ENCODE results near the gene LAMA2. TPM values are rescaled to one million over a fixed set of nuclear protein-coding genes. Genes with fewer than 3 reads are reported as not detected.

LAMA2 gene
- total RNA-seq, 4 donors from 2014 or later, result 1.7 to 112 (median 19.6) TPM

DNA sequence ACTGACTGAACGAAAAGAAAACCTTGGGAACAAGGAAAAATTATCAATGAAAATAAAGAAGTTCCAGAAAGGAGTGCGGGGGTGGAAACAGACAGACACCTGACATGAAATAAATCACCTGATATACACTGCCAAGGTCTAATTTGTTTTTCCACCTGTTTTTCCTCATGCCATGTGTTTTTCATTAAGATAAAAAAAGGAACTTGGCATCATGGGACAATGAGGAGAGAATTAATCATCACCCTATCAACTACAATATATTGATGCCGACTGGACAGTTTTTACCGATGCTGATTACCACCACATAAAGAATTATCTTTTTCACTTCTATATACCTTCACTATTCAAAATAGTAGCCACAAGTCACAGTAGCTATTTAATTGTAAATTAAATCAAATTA is 593.9 kb downstream of the LAMA2 start:
- H3K27ac ChIP-seq, result no peak overlapping the region
- no peak overlapping the region for H3K4me3 ChIP-seq
- DNase-seq, result no peak
- H3K4me1 ChIP-seq, result no peaks in the 10 kb centered on the region
- no peaks in the 10 kb centered on the region for H3K27me3 ChIP-seq
- WGBS, 2 donors, result 74 to 75% methylated on average over 4 of the region's 4 CpGs
- intact Hi-C loops (cut with DNase I), result no loop called here
- no peak for TF ChIP-seq POLR2A (IDR thresholded peaks at IDR 0.05)
- TF ChIP-seq, protein P1, sequence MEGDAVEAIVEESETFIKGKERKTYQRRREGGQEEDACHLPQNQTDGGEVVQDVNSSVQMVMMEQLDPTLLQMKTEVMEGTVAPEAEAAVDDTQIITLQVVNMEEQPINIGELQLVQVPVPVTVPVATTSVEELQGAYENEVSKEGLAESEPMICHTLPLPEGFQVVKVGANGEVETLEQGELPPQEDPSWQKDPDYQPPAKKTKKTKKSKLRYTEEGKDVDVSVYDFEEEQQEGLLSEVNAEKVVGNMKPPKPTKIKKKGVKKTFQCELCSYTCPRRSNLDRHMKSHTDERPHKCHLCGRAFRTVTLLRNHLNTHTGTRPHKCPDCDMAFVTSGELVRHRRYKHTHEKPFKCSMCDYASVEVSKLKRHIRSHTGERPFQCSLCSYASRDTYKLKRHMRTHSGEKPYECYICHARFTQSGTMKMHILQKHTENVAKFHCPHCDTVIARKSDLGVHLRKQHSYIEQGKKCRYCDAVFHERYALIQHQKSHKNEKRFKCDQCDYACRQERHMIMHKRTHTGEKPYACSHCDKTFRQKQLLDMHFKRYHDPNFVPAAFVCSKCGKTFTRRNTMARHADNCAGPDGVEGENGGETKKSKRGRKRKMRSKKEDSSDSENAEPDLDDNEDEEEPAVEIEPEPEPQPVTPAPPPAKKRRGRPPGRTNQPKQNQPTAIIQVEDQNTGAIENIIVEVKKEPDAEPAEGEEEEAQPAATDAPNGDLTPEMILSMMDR (IDR thresholded peaks at IDR 0.05), result no peak
- no peaks in the 10 kb centered on the region for H3K9me3 ChIP-seq
- H3K36me3 ChIP-seq, result no peaks in the 10 kb centered on the region

DNA sequence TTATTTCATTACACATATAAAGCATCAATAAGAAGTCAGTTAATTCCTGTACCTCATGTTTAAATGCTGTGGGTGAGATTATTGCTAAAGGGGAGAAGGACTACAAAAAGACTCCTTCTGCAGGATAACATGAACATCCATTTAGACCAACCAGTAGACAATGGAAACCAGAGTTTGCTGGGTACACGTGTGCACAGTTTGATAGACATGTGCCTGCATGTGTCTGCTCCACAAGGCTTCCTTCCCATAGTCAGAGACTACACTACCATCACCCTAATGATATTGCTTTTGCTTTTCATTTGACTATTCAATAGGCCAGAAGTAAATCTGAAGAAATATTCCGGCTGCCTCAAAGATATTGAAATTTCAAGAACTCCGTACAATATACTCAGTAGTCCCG is 595.4 kb downstream of the LAMA2 start:
- WGBS, 2 donors, result 80 to 84% methylated on average over 4 of the region's 4 CpGs
- H3K9me3 ChIP-seq, result no peaks in the 10 kb centered on the region
- no peak for DNase-seq

DNA sequence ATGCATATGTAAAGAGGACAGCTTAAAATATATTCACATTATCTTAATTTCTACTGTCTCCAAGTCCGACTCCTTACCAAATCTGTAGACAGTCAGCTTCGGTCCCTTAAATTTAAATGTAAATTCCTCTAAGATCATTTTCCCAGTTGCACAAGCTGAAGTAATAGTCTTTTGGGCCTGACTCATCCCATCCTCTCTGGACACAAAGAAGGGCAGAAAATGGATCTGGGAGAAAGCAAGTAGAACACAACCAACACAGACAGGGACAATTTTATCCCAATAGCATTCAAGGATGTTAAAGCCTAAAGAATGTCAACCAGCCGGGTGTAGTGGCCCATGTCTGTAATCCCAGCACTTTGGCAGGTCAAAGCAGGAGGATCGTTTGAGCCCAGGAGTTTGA is 598.8 kb downstream of the LAMA2 start:
- intact Hi-C loops (cut with DNase I), result no loop called here
- no peak for DNase-seq
- no peaks in the 10 kb centered on the region for H3K9me3 ChIP-seq
- no peaks in the 10 kb centered on the region for H3K4me1 ChIP-seq
- H3K36me3 ChIP-seq, result no peaks in the 10 kb centered on the region
- no peaks in the 10 kb centered on the region for H3K27me3 ChIP-seq
- no peak overlapping the region for H3K4me3 ChIP-seq
- H3K27ac ChIP-seq, result no peak overlapping the region
- 89 to 91% methylated on average over 4 of the region's 4 CpGs for WGBS, 2 donors
- no peak for TF ChIP-seq POLR2A (IDR thresholded peaks at IDR 0.05)
- TF ChIP-seq, protein P1 (IDR thresholded peaks at IDR 0.05), result no peak

More for the DNA sequence above, 595.4 kb downstream of the LAMA2 start:
- H3K4me3 ChIP-seq, result no peak overlapping the region
- no peak overlapping the region for H3K27ac ChIP-seq
- no peaks in the 10 kb centered on the region for H3K4me1 ChIP-seq
- TF ChIP-seq POLR2A (IDR thresholded peaks at IDR 0.05), result no peak
- TF ChIP-seq, protein P1 (IDR thresholded peaks at IDR 0.05), result no peak
- no peaks in the 10 kb centered on the region for H3K36me3 ChIP-seq
- no peaks in the 10 kb centered on the region for H3K27me3 ChIP-seq
- intact Hi-C loops (cut with DNase I), result no loop called here

DNA sequence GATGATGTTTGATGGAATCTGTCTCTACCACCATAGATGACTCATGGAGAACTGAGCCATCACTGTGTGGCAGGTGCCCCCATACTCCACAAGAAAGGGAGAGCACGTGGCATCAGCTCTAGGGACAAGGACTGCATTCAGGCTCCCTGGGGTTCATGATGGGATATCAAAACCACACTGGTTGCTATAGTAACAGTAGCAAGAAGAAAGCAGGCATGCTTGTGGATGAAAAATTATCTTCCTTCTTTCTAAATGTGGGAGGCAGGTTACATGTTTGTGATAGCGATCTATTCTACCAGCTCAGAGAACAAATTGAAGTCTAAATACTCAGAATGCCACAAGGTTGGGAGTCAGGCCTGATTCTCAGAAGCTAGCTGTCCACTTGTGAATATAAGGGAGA is 602.8 kb downstream of the LAMA2 start:
- 73 to 77% methylated on average over 2 of the region's 2 CpGs for WGBS, 2 donors
- no peak for DNase-seq
- Histone ChIP-seq H3K4me3 (no peak overlapping the region), H3K36me3 (no peaks in the 10 kb centered on the region), H3K27me3 (no peaks in the 10 kb centered on the region), H3K27ac (no peak overlapping the region), H3K9me3 (no peaks in the 10 kb centered on the region), H3K4me1 (peaks cover 10 to 18% (median 13%) of the 10 kb centered on the region in 3 donors)
- TF ChIP-seq POLR2A (IDR thresholded peaks at IDR 0.05), result no peak
- TF ChIP-seq, protein P1 (IDR thresholded peaks at IDR 0.05), result no peak
- intact Hi-C loops (cut with DNase I), result no loop called here

DNA sequence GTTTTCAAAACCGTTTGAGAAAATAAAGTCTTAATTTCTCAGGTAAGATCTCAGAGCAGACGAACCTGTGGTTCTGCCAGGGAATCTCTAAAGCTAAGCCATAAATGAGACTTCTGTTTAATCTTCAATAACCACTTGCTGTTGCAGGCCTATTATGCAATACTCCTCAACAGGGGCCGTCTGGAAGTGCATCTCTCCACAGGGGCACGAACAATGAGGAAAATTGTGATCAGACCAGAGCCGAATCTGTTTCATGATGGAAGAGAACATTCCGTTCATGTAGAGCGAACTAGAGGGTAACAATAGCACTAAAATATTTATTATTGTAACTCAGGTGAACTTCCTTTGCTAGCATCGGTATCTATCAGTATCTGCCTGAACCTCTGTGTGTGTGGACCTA is 603.4 kb downstream of the LAMA2 start:
- intact Hi-C loops (cut with DNase I), result no loop called here
- no peaks in the 10 kb centered on the region for H3K36me3 ChIP-seq
- H3K27me3 ChIP-seq, result no peaks in the 10 kb centered on the region
- no peak overlapping the region for H3K27ac ChIP-seq
- TF ChIP-seq POLR2A (IDR thresholded peaks at IDR 0.05), result no peak
- TF ChIP-seq, protein P1 (IDR thresholded peaks at IDR 0.05), result no peak
- no peaks in the 10 kb centered on the region for H3K9me3 ChIP-seq
- WGBS, 2 donors, result 77% methylated on average over 8 of the region's 8 CpGs
- peaks cover 13 to 23% (median 15%) of the 10 kb centered on the region in 3 donors for H3K4me1 ChIP-seq
- H3K4me3 ChIP-seq, result no peak overlapping the region
- DNase-seq, result no peak
